Activated CD8-positive, alpha-beta T cell treated with anti-CD3 and anti-CD28 coated beads, Interleukin-2, amount 10 ng/mL, durations not matched to agents 7 days and 5 days (primary cell): ENCODE results near the gene ARHGDIA. TPM values are rescaled to one million over a fixed set of nuclear protein-coding genes. Genes with fewer than 3 reads are reported as not detected.

Experiments
- ATAC-seq: fragments of 150-1000 bp; cut with Tn5 transposase; one replicate; pipeline ENCODE4 v1.10.0; 2021; ENCODE audit warnings: moderate library complexity
- CTCF ChIA-PET: fragments of 350-600 bp; sonication (Branson Sonifier 250); formaldehyde crosslinking; loops from one replicate; lab custom pipeline; 2021; ENCODE audit warnings: antibody characterized with exemption; lab: Charles Lee
- POLR2A ChIA-PET: fragments of 350-600 bp; sonication (Branson Sonifier 250); formaldehyde crosslinking; loops from one replicate; lab custom pipeline; 2021; ENCODE audit warnings: antibody characterized with exemption; lab: Charles Lee
- DNase-seq: peaks from one replicate; pipeline ENCODE4 v3.0.0-alpha.2; 2020
- H3K27ac Mint-ChIP-seq: one replicate; pipeline ENCODE4 v1.8.0; 2021; ENCODE audit warnings: mild to moderate bottlenecking, mixed read lengths
- H3K27me3 Mint-ChIP-seq: one replicate; pipeline ENCODE4 v1.8.0; 2021; ENCODE audit warnings: low read depth, mixed read lengths
- H3K36me3 Mint-ChIP-seq: one replicate; pipeline ENCODE4 v1.8.0; 2021; ENCODE audit warnings: low read depth, mixed read lengths
- H3K4me1 Mint-ChIP-seq: one replicate; pipeline ENCODE4 v1.8.0; 2021; ENCODE audit warnings: low read depth, mixed read lengths
- H3K4me3 Mint-ChIP-seq: one replicate; pipeline ENCODE4 v1.8.0; 2021; ENCODE audit warnings: mild to moderate bottlenecking, mixed read lengths
- H3K9me3 Mint-ChIP-seq: one replicate; pipeline ENCODE4 v1.8.0; 2022; ENCODE audit warnings: mixed read lengths; ENCODE audit not compliant: insufficient read depth
- total RNA-seq, 2 experiments: library from RNA; stranded (reverse); gene quantifications; one replicate each; pipeline ENCODE4 v1.2.3, GENCODE V29; 2021

Gene ARHGDIA
- total RNA-seq, 2 experiments from 2014 or later = 756 to 778 TPM

- H3K27ac Mint-ChIP-seq = no peak overlapping the region
- ATAC-seq (no peak), DNase-seq (no peak)
- peaks cover 8% of the 10 kb centered on the region for H3K27me3 Mint-ChIP-seq
- ChIA-PET POLR2A (interaction anchor here (0.5 kb wide), 1 partner anchor 92 kb away, joined by 4 read pairs; no protein-coding TSS in a partner anchor), CTCF (no interaction called here)
- H3K9me3 Mint-ChIP-seq = no peaks in the 10 kb centered on the region
- no peak overlapping the region for H3K4me3 Mint-ChIP-seq
- H3K36me3 Mint-ChIP-seq = peaks cover 33% of the 10 kb centered on the region
- H3K4me1 Mint-ChIP-seq = peaks cover 3% of the 10 kb centered on the region
Measured at GRCh38 chr17:81898029-81898866, 27.1 kb upstream of the ARHGDIA start.

- H3K4me3 Mint-ChIP-seq = no peak overlapping the region
- ATAC-seq (no peak), DNase-seq (no peak)
- H3K9me3 Mint-ChIP-seq = no peaks in the 10 kb centered on the region
- no peaks in the 10 kb centered on the region for H3K27me3 Mint-ChIP-seq
- peaks cover 9% of the 10 kb centered on the region for H3K4me1 Mint-ChIP-seq
- CTCF ChIA-PET = no interaction called here
- H3K36me3 Mint-ChIP-seq = peaks cover 34% of the 10 kb centered on the region
- H3K27ac Mint-ChIP-seq = no peak overlapping the region
- POLR2A ChIA-PET = interaction anchor here (0.6 kb wide), 1 partner anchor 13 kb away, joined by 3 read pairs; no protein-coding TSS in a partner anchor
Measured at GRCh38 chr17:81895400-81895799, 24.3 kb upstream of the ARHGDIA start.

- ATAC-seq = peak; percentile 26
- H3K36me3 Mint-ChIP-seq = peaks cover 52% of the 10 kb centered on the region
- H3K9me3 Mint-ChIP-seq = no peaks in the 10 kb centered on the region
- H3K4me1 Mint-ChIP-seq = peaks cover 32% of the 10 kb centered on the region
- ChIA-PET POLR2A (interaction anchor here (1.1 to 2.9 kb wide), 3 partner anchors 21 to 26 kb away, joined by 7 to 23 read pairs (median 8); partner anchors contain the start of gene ARHGDIA), CTCF (no interaction called here)
- no peaks in the 10 kb centered on the region for H3K27me3 Mint-ChIP-seq
- H3K4me3 Mint-ChIP-seq = peak overlapping the region; percentile 95
- peak overlapping the region; percentile 99 for H3K27ac Mint-ChIP-seq
- DNase-seq = no peak
Measured at GRCh38 chr17:81891303-81891552, 20.1 kb upstream of the ARHGDIA start.

GRCh38 chr17:81890447-81891302 lies 19.5 kb upstream of the ARHGDIA start:
- ChIA-PET POLR2A (interaction anchor here (2.1 to 2.9 kb wide), 2 partner anchors 21 to 24 kb away, joined by 7 to 23 read pairs; partner anchors contain the start of gene ARHGDIA), CTCF (no interaction called here)
- H3K4me3 Mint-ChIP-seq = peak overlapping the region; percentile 91
- H3K27ac Mint-ChIP-seq = peak overlapping the region; percentile 97
- no peaks in the 10 kb centered on the region for H3K27me3 Mint-ChIP-seq
- DNase-seq (peak; percentile 55), ATAC-seq (peak; percentile 9)
- no peaks in the 10 kb centered on the region for H3K9me3 Mint-ChIP-seq
- H3K4me1 Mint-ChIP-seq = peaks cover 32% of the 10 kb centered on the region
- H3K36me3 Mint-ChIP-seq = peaks cover 54% of the 10 kb centered on the region

GRCh38 chr17:81889602-81890001 lies 18.5 kb upstream of the ARHGDIA start:
- CTCF ChIA-PET = interaction anchor here (0.9 kb wide), 1 partner anchor 20 kb away, joined by 4 read pairs; no protein-coding TSS in a partner anchor
- H3K9me3 Mint-ChIP-seq = no peaks in the 10 kb centered on the region
- DNase-seq = no peak
- peaks cover 57% of the 10 kb centered on the region for H3K36me3 Mint-ChIP-seq
- POLR2A ChIA-PET = interaction anchor here (0.5 kb wide), 2 partner anchors 88 to 131 kb away, joined by 3 to 6 read pairs; no protein-coding TSS in a partner anchor
- peaks cover 33% of the 10 kb centered on the region for H3K4me1 Mint-ChIP-seq
- H3K27ac Mint-ChIP-seq = peak overlapping the region; percentile 50
- peak overlapping the region; percentile 91 for H3K4me3 Mint-ChIP-seq
- ATAC-seq = no peak
- no peaks in the 10 kb centered on the region for H3K27me3 Mint-ChIP-seq

- Mint-ChIP-seq H3K27ac (peak overlapping the region; percentile 50), H3K27me3 (no peaks in the 10 kb centered on the region), H3K9me3 (no peaks in the 10 kb centered on the region), H3K4me3 (peak overlapping the region; percentile 91), H3K36me3 (peaks cover 58% of the 10 kb centered on the region), H3K4me1 (peaks cover 38% of the 10 kb centered on the region)
- POLR2A ChIA-PET = interaction anchor here (0.5 kb wide), 2 partner anchors 88 to 131 kb away, joined by 3 to 6 read pairs; no protein-coding TSS in a partner anchor
- no peak for ATAC-seq
- CTCF ChIA-PET = interaction anchor here (0.9 kb wide), 1 partner anchor 20 kb away, joined by 4 read pairs; no protein-coding TSS in a partner anchor
- DNase-seq = no peak
Measured at GRCh38 chr17:81888988-81889595, 18.0 kb upstream of the ARHGDIA start.

- peak overlapping the region; percentile 32 for H3K4me3 Mint-ChIP-seq
- peak overlapping the region; percentile 50 for H3K27ac Mint-ChIP-seq
- ATAC-seq (no peak), DNase-seq (no peak)
- no peaks in the 10 kb centered on the region for H3K9me3 Mint-ChIP-seq
- H3K27me3 Mint-ChIP-seq = no peaks in the 10 kb centered on the region
- ChIA-PET CTCF (no interaction called here), POLR2A (no interaction called here)
- H3K36me3 Mint-ChIP-seq = peaks cover 57% of the 10 kb centered on the region
- H3K4me1 Mint-ChIP-seq = peaks cover 37% of the 10 kb centered on the region
Measured at GRCh38 chr17:81888105-81888987, 17.2 kb upstream of the ARHGDIA start.

GRCh38 chr17:81885869-81886548 lies 14.9 kb upstream of the ARHGDIA start:
- ATAC-seq (no peak), DNase-seq (no peak)
- no peaks in the 10 kb centered on the region for H3K27me3 Mint-ChIP-seq
- no peak overlapping the region for H3K4me3 Mint-ChIP-seq
- ChIA-PET POLR2A (interaction anchor here (1.4 to 1.9 kb wide), 3 partner anchors 9 to 16 kb away, joined by 3 to 8 read pairs (median 6); partner anchors contain the start of gene ARHGDIA), CTCF (no interaction called here)
- H3K4me1 Mint-ChIP-seq = peaks cover 32% of the 10 kb centered on the region
- no peaks in the 10 kb centered on the region for H3K9me3 Mint-ChIP-seq
- peaks cover 65% of the 10 kb centered on the region for H3K36me3 Mint-ChIP-seq
- peak overlapping the region; percentile 74 for H3K27ac Mint-ChIP-seq

- Mint-ChIP-seq H3K9me3 (no peaks in the 10 kb centered on the region), H3K4me1 (peaks cover 31% of the 10 kb centered on the region), H3K36me3 (peaks cover 66% of the 10 kb centered on the region), H3K27me3 (no peaks in the 10 kb centered on the region), H3K27ac (peak overlapping the region; percentile 74), H3K4me3 (no peak overlapping the region)
- CTCF ChIA-PET = no interaction called here
- DNase-seq (no peak), ATAC-seq (no peak)
- POLR2A ChIA-PET = interaction anchor here (0.8 to 1.9 kb wide), 5 partner anchors 8 to 23 kb away, joined by 4 to 8 read pairs (median 5); partner anchors contain the start of gene ARHGDIA
Measured at GRCh38 chr17:81885454-81885853, 14.3 kb upstream of the ARHGDIA start.

GRCh38 chr17:81884968-81885367 lies 13.8 kb upstream of the ARHGDIA start:
- peak; percentile 15 for ATAC-seq
- H3K36me3 Mint-ChIP-seq = peaks cover 63% of the 10 kb centered on the region
- no peak overlapping the region for H3K4me3 Mint-ChIP-seq
- ChIA-PET POLR2A (interaction anchor here (0.7 to 1.5 kb wide), 4 partner anchors 9 to 22 kb away, joined by 4 to 5 read pairs (median 4); no protein-coding TSS in a partner anchor), CTCF (interaction anchor here (0.7 kb wide), 1 partner anchor 9 kb away, joined by 3 read pairs; no protein-coding TSS in a partner anchor)
- peak overlapping the region; percentile 74 for H3K27ac Mint-ChIP-seq
- no peak for DNase-seq
- H3K9me3 Mint-ChIP-seq = no peaks in the 10 kb centered on the region
- H3K27me3 Mint-ChIP-seq = no peaks in the 10 kb centered on the region
- H3K4me1 Mint-ChIP-seq = peaks cover 26% of the 10 kb centered on the region
